PFSK-1 (cell line): Measurements from ENCODE around the gene PABPN1.
A peak's percentile ranks its signal among the peaks of the same experiment; 100 is the strongest.

Experiments used
- FOXP2 ChIP-seq: optimal IDR thresholded peaks from 2 replicates; pipeline ENCODE3; 2011; ENCODE audit warnings: borderline replicate concordance, control low read depth, inconsistent platforms; ENCODE audit not compliant: insufficient read depth; ENCODE audit errors: extremely low read length, extremely low read depth
- POLR2AphosphoS5 ChIP-seq: IDR thresholded peaks from 2 replicates; pipeline ENCODE4 v1.6.1; 2012; ENCODE audit warnings: low read depth, mild to moderate bottlenecking, control low read depth, low read length, moderate library complexity
- REST ChIP-seq, 2 experiments: IDR thresholded peaks; 2 replicates each; pipeline versions ENCODE4 v1.6.1 to v1.8.0; 2011 to 2012; ENCODE audit warnings: low read depth in 2 of 2, low read length in 2 of 2, control low read depth in 1 of 2, inconsistent platforms in 1 of 2, mild to moderate bottlenecking in 1 of 2, moderate library complexity in 1 of 2; ENCODE audit not compliant: insufficient read depth in 1 of 2
- SIN3A ChIP-seq: IDR thresholded peaks from 2 replicates; pipeline ENCODE4 v1.6.1; 2012; ENCODE audit warnings: mild to moderate bottlenecking, low read length, moderate library complexity, borderline replicate concordance; ENCODE audit not compliant: insufficient read depth
- TAF1 ChIP-seq: IDR thresholded peaks from 2 replicates; pipeline ENCODE4 v1.6.1; 2012; ENCODE audit warnings: low read length, control low read depth, borderline replicate concordance; ENCODE audit not compliant: insufficient read depth

The PABPN1 gene

GRCh38 chr14:23285530-23286019, 35.7 kb upstream of the PABPN1 start:
- TF ChIP-seq POLR2AphosphoS5 (no peak), SIN3A (no peak), REST (IDR thresholded peaks at IDR 0.05; ENCODE audit: insufficient read depth in 1 of 2, low read depth in 2 of 2, low read length in 2 of 2) (no peak), TAF1 (no peak), FOXP2 (no peak)

GRCh38 chr14:23286020-23286901, 35.0 kb upstream of the PABPN1 start, which contains the start of gene HOMEZ:
Gene HOMEZ, minus strand, starts transcription at chr14:23286132. Its CDS starts 180 bp downstream, at chr14:23285952.
- TF ChIP-seq POLR2AphosphoS5: peak; percentile 48; the same call in 1 of the 2 replicates
- TF ChIP-seq FOXP2: peak; percentile 54
- TF ChIP-seq REST (IDR thresholded peaks at IDR 0.05; ENCODE audit: insufficient read depth in 1 of 2, low read depth in 2 of 2, low read length in 2 of 2): no peak

- TF ChIP-seq SIN3A (no peak), TAF1 (no peak), REST (IDR thresholded peaks at IDR 0.05; ENCODE audit: insufficient read depth in 1 of 2, low read depth in 2 of 2, low read length in 2 of 2) (no peak), POLR2AphosphoS5 (no peak), FOXP2 (no peak)
These were observed 34.3 kb upstream of the PABPN1 start for GRCh38 chr14:23286902-23287479.

- TF ChIP-seq FOXP2: no peak
- TF ChIP-seq REST (IDR thresholded peaks at IDR 0.05; ENCODE audit: insufficient read depth in 1 of 2, low read depth in 2 of 2, low read length in 2 of 2): no peak
- no peak for TF ChIP-seq POLR2AphosphoS5
- no peak for TF ChIP-seq TAF1
- no peak for TF ChIP-seq SIN3A
These were observed 26.3 kb upstream of the PABPN1 start for GRCh38 chr14:23294734-23295561.
